Measurements from ENCODE around the gene CYP2A6. TPM values are rescaled to one million over a fixed set of nuclear protein-coding genes. Genes with fewer than 3 reads are reported as not detected.
"Not testable (repeated sequence)": the region's sequence is repeated elsewhere in the genome, so short reads cannot be mapped to it uniquely, and the experiment has no call there.

Gene CYP2A6
- total RNA-seq, 2 donors from 2014 or later, result not detected

GRCh38 chr19:40815223-40815622 lies 35.0 kb downstream of the CYP2A6 start:
- Histone ChIP-seq H3K27ac (no peak overlapping the region), H3K4me3 (no peak overlapping the region), H3K36me3 (replicated peaks in 1 of 2; ENCODE audit: insufficient read depth in 1 of 2, low read depth in 2 of 2) (no peaks in the 10 kb centered on the region), H3K9me3 (no peaks in the 10 kb centered on the region), H3K4me1 (peaks cover 33% of the 10 kb centered on the region), H3K27me3 (no peaks in the 10 kb centered on the region)
- intact Hi-C loops (cut with DNase I), result no loop called here
- 62 to 70% methylated on average over 4 of the region's 4 CpGs for WGBS, 2 donors
- TF ChIP-seq CTCF (IDR thresholded peaks at IDR 0.05), result no peak
- ATAC-seq (no peak), DNase-seq (peak in 1 of 4 donors; percentile 3)

GRCh38 chr19:40813182-40813581 lies 37.1 kb downstream of the CYP2A6 start:
- ATAC-seq, result no peak
- intact Hi-C loops (cut with DNase I), result no loop called here

GRCh38 chr19:40812571-40812970 lies 37.7 kb downstream of the CYP2A6 start:
- intact Hi-C loops (cut with DNase I); H3K27me3 ChIP-seq; H3K4me3 ChIP-seq; H3K9me3 ChIP-seq; H3K36me3 ChIP-seq (replicated peaks in 1 of 2; ENCODE audit: insufficient read depth in 1 of 2, low read depth in 2 of 2); H3K27ac ChIP-seq; DNase-seq; ATAC-seq: not testable (repeated sequence)
- peaks cover 28% of the 10 kb centered on the region for H3K4me1 ChIP-seq
- WGBS, 2 donors, result 89 to 93% methylated on average over 7 of the region's 7 CpGs

More at GRCh38 chr19:40813182-40813581, 37.1 kb downstream of the CYP2A6 start:
- Histone ChIP-seq H3K4me3 (no peak overlapping the region), H3K27me3 (no peaks in the 10 kb centered on the region), H3K4me1 (peaks cover 28% of the 10 kb centered on the region), H3K27ac (no peak overlapping the region), H3K36me3 (replicated peaks in 1 of 2; ENCODE audit: insufficient read depth in 1 of 2, low read depth in 2 of 2) (no peaks in the 10 kb centered on the region), H3K9me3 (no peaks in the 10 kb centered on the region)
- WGBS, 2 donors, result 47 to 55% methylated on average over 3 to 4 of the region's 4 CpGs
- TF ChIP-seq POLR2A (IDR thresholded peaks at IDR 0.05) (no peak), CTCF (IDR thresholded peaks at IDR 0.05) (no peak)
- peak in 1 of 4 donors; percentile 22 for DNase-seq

- ATAC-seq (no peak), DNase-seq (no peak)
- intact Hi-C loops (cut with DNase I), result no loop called here
- 53 to 60% methylated on average over 19 to 35 of the region's 35 CpGs for whole genome bisulfite sequencing, 2 donors
- H3K9me3 ChIP-seq, result no peaks in the 10 kb centered on the region
- no peaks in the 10 kb centered on the region for H3K36me3 ChIP-seq (replicated peaks in 1 of 2; ENCODE audit: insufficient read depth in 1 of 2, low read depth in 2 of 2)
- H3K27me3 ChIP-seq, result no peaks in the 10 kb centered on the region
- TF ChIP-seq CTCF (IDR thresholded peaks at IDR 0.05), result no peak
- TF ChIP-seq POLR2A (IDR thresholded peaks at IDR 0.05), result no peak
- no peak overlapping the region for H3K4me3 ChIP-seq
- peaks cover 34% of the 10 kb centered on the region for H3K4me1 ChIP-seq
- peak overlapping the region in 2 of 4 donors; percentile 57 to 76 for H3K27ac ChIP-seq
Measured at GRCh38 chr19:40811478-40812341, 38.5 kb downstream of the CYP2A6 start.

- H3K4me3 ChIP-seq; intact Hi-C loops (cut with DNase I): not testable (repeated sequence)
Measured at GRCh38 chr19:40810649-40811408, 39.4 kb downstream of the CYP2A6 start.

More at GRCh38 chr19:40810649-40811408, 39.4 kb downstream of the CYP2A6 start:
- peaks cover 42% of the 10 kb centered on the region for H3K4me1 ChIP-seq
- H3K36me3 ChIP-seq (replicated peaks in 1 of 2; ENCODE audit: insufficient read depth in 1 of 2, low read depth in 2 of 2); H3K9me3 ChIP-seq; H3K27me3 ChIP-seq: not testable (repeated sequence)
- DNase-seq (peak; percentile 73 to 81 (median 76)), ATAC-seq (peak; percentile 92)
- WGBS, 2 donors, result 0 to 7% methylated on average over 10 to 40 of the region's 65 CpGs
- TF ChIP-seq CTCF (IDR thresholded peaks at IDR 0.05) (peak in 3 of 7 experiments; percentile 10 to 30 (median 19)), POLR2A (IDR thresholded peaks at IDR 0.05) (peak in 1 of 3 donors; percentile 16)
- H3K27ac ChIP-seq, result peak overlapping the region in 2 of 4 donors; percentile 57 to 76

All from body of pancreas (tissue), 4 donors.